Measurements from ENCODE around the gene PRTG.

DNA sequence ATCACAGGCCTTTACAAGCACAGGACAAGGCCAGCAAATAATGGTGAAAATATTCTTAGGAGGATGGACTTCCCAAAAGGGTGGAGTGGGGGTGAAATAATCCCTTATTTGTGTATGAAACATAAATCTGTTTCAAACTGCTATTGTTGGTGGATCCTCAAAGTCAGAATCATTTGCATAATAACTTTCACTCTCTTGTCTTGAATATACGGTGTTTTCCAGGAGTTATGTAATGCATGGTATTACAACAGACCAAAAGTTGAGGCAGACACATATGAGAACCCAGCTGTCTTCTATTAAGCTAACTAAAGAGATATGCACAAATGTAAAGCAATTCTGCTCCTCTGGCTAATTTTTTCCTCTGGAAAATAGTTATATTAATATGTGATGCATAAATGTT, 57.7 kb downstream of the PRTG start:
- TF ChIP-seq, protein P1, sequence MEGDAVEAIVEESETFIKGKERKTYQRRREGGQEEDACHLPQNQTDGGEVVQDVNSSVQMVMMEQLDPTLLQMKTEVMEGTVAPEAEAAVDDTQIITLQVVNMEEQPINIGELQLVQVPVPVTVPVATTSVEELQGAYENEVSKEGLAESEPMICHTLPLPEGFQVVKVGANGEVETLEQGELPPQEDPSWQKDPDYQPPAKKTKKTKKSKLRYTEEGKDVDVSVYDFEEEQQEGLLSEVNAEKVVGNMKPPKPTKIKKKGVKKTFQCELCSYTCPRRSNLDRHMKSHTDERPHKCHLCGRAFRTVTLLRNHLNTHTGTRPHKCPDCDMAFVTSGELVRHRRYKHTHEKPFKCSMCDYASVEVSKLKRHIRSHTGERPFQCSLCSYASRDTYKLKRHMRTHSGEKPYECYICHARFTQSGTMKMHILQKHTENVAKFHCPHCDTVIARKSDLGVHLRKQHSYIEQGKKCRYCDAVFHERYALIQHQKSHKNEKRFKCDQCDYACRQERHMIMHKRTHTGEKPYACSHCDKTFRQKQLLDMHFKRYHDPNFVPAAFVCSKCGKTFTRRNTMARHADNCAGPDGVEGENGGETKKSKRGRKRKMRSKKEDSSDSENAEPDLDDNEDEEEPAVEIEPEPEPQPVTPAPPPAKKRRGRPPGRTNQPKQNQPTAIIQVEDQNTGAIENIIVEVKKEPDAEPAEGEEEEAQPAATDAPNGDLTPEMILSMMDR (IDR thresholded peaks at IDR 0.05), result no peak
- no peak for TF ChIP-seq POLR2AphosphoS5 (IDR thresholded peaks at IDR 0.05)
